ENCODE data around the gene SLC25A23. TPM values are rescaled to one million over a fixed set of nuclear protein-coding genes. Genes with fewer than 3 reads are reported as not detected.

Gene SLC25A23
- total and polyA plus RNA-seq, 2 of the 8 experiments (the other 6 are each of a cell fraction or from before 2014, with no cell fraction given) = 18.0 to 48.1 TPM

GRCh38 chr19:6418562-6418932 is 41.0 kb downstream of the SLC25A23 start:
- Histone ChIP-seq H2BK15ac (ENCODE audit: low read length) (no peak overlapping the region), H3K79me1 (ENCODE audit: low read depth, low read length) (peaks cover 20% of the 10 kb centered on the region), H2BK120ac (replicated peaks; ENCODE audit: low read depth, low read length) (no peak overlapping the region), H3K79me2 (ENCODE audit: control insufficient read depth in 1 of 2, insufficient read depth in 2 of 2, low read length in 2 of 2) (peaks cover 28 to 62% of the 10 kb centered on the region in 2 experiments), H4K20me1 (replicated peaks in 1 of 2; ENCODE audit: control insufficient read depth in 1 of 2, insufficient read depth in 2 of 2, low read length in 2 of 2) (peaks cover 50 to 73% of the 10 kb centered on the region in 2 experiments), H3K4ac (replicated peaks; ENCODE audit: insufficient read length, low read depth, low read length) (no peak overlapping the region), H2AFZ (ENCODE audit: low read length) (no peak overlapping the region), H3K4me1 (replicated peaks in 1 of 4; ENCODE audit: control insufficient read depth in 3 of 4, insufficient read depth in 4 of 4, low read length in 3 of 4) (peaks cover 0 to 4% (median 2%) of the 10 kb centered on the region in 4 experiments; a peak in 3 of 7 replicates), H3K9me3 (ENCODE audit: insufficient read depth in 2 of 2, low read depth in 1 of 2, low read length in 1 of 2) (no peaks in the 10 kb centered on the region), H3K18ac (ENCODE audit: extremely low read depth, low read length) (no peak overlapping the region), H2BK12ac (ENCODE audit: low read depth, low read length) (no peak overlapping the region), H3K23me2 (ENCODE audit: low read depth, low read length) (peaks cover 4% of the 10 kb centered on the region; the same call in 1 of the 2 replicates), H3K36me3 (ENCODE audit: control insufficient read depth in 2 of 4, insufficient read depth in 4 of 4, low read length in 3 of 4) (peaks cover 51 to 85% (median 78%) of the 10 kb centered on the region in 4 experiments), H4K91ac (replicated peaks; ENCODE audit: insufficient read length, low read length) (no peak overlapping the region), H3K4me2 (ENCODE audit: insufficient read depth in 1 of 2, low read depth in 2 of 2, low read length in 2 of 2) (no peak overlapping the region), H3K4me3 (ENCODE audit: extremely low read depth in 1 of 4, insufficient read depth in 2 of 4, low read depth in 3 of 4, low read length in 4 of 4) (no peak overlapping the region), H3K14ac (ENCODE audit: insufficient read length) (no peak overlapping the region), H4K8ac (ENCODE audit: extremely low read depth, insufficient read depth, low read length) (no peak overlapping the region), H3K9ac (replicated peaks in 1 of 4; ENCODE audit: extremely low read depth in 1 of 4, low read depth in 3 of 4, low read length in 3 of 4) (no peak overlapping the region), H2BK5ac (ENCODE audit: low read depth, low read length) (no peak overlapping the region; the same call in 1 of the 2 replicates), H2BK20ac (ENCODE audit: low read length) (no peak overlapping the region), H2AK5ac (ENCODE audit: low read depth, low read length) (no peak overlapping the region), H3K23ac (ENCODE audit: insufficient read length) (no peak overlapping the region), H3K27ac (ENCODE audit: low read depth, low read length) (no peak overlapping the region), H3K56ac (replicated peaks; ENCODE audit: insufficient read length, low read depth, low read length) (no peak overlapping the region), H3K27me3 (replicated peaks in 1 of 4; ENCODE audit: control insufficient read depth in 3 of 4, extremely low read depth in 1 of 4, insufficient read depth in 3 of 4, low read length in 3 of 4) (no peaks in the 10 kb centered on the region), H4K5ac (ENCODE audit: insufficient read length, low read depth, low read length) (no peak overlapping the region)
- TF ChIP-seq JUND (IDR thresholded peaks at IDR 0.05; ENCODE audit: low read length) (no peak), ASH2L (IDR thresholded peaks at IDR 0.05; ENCODE audit: low read length) (no peak), ATF2 (IDR thresholded peaks at IDR 0.05; ENCODE audit: low read length) (no peak), CEBPB (IDR thresholded peaks at IDR 0.05; ENCODE audit: low read depth, low read length) (no peak), SAP30 (IDR thresholded peaks at IDR 0.05; ENCODE audit: insufficient read depth, insufficient replicate concordance, low read length) (no peak), FOSL1 (IDR thresholded peaks at IDR 0.05; ENCODE audit: insufficient read depth, low read depth, low read length) (no peak)
- 97% methylated on average over 19 of the region's 19 CpGs; no CpG with 5 or more reads in 1 of the 2 experiments for WGBS, 2 experiments (ENCODE audit: extremely low coverage in 1 of 2, insufficient coverage in 1 of 2, insufficient read length in 1 of 2, insufficient replicate concordance in 2 of 2, low coverage in 1 of 2, low lambda C conversion rate in 2 of 2, missing lambda C conversion rate in 1 of 2)
- POLR2A ChIA-PET (ENCODE audit: partially characterized antibody) = interaction anchor here (0.8 to 1.5 kb wide), 4 partner anchors 15 to 55 kb away, joined by 3 to 6 read pairs (median 4); partner anchors contain the start of gene ALKBH7
- FAIRE-seq = no peak
- CTCF ChIA-PET (ENCODE audit: partially characterized antibody) = interaction anchor here (0.6 to 0.8 kb wide), 2 partner anchors 196 to 229 kb away, joined by 3 read pairs; no protein-coding TSS in a partner anchor
- DNase-seq (ENCODE audit: low read depth in 1 of 2, low spot score in 2 of 2) = no peak
